Nephron (organoid): ENCODE data around the gene RSBN1L.

ENCODE experiments used
- H3K27ac Mint-ChIP-seq, 3 experiments: 2 replicates each; pipeline ENCODE4 v1.8.0; 2020; ENCODE audit warnings: mixed read lengths in 3 of 3, mild to moderate bottlenecking in 2 of 3, moderate library complexity in 1 of 3
- H3K27me3 Mint-ChIP-seq: 2 replicates; pipeline ENCODE4 v1.8.0; 2021; ENCODE audit warnings: low read depth, mild to moderate bottlenecking, moderate library complexity, mixed read lengths
- H3K36me3 Mint-ChIP-seq: 2 replicates; pipeline ENCODE4 v1.8.0; 2020; ENCODE audit warnings: low read depth, mixed read lengths
- H3K4me1 Mint-ChIP-seq: 2 replicates; pipeline ENCODE4 v1.8.0; 2020; ENCODE audit warnings: mixed read lengths
- H3K4me3 Mint-ChIP-seq, 3 experiments: 2 replicates each; pipeline ENCODE4 v1.8.0; 2020; ENCODE audit warnings: mild to moderate bottlenecking in 3 of 3, mixed read lengths in 3 of 3, moderate library complexity in 2 of 3
- H3K9me3 Mint-ChIP-seq: 2 replicates; pipeline ENCODE4 v1.8.0; 2020; ENCODE audit warnings: mixed read lengths
- CTCF ChIP-seq, 3 experiments: fragments of 200-600 bp; sonication (generic); IDR thresholded peaks; one replicate each; pipeline ENCODE4 v1.5.0; 2021; ENCODE audit warnings: antibody characterized with exemption in 3 of 3; ENCODE audit not compliant: unreplicated experiment in 3 of 3

Gene RSBN1L

GRCh38 chr7:77827999-77828398 lies 131.7 kb downstream of the RSBN1L start:
- Mint-ChIP-seq H3K27ac (no peak overlapping the region), H3K4me3 (no peak overlapping the region), H3K9me3 (peaks cover 19% of the 10 kb centered on the region), H3K27me3 (no peaks in the 10 kb centered on the region), H3K36me3 (peaks cover 21% of the 10 kb centered on the region), H3K4me1 (no peaks in the 10 kb centered on the region)
- no peak for TF ChIP-seq CTCF (IDR thresholded peaks at IDR 0.05; ENCODE audit: unreplicated experiment in 3 of 3)

- H3K27ac Mint-ChIP-seq, result no peak overlapping the region
- H3K9me3 Mint-ChIP-seq, result peaks cover under 1% of the 10 kb centered on the region
- no peaks in the 10 kb centered on the region for H3K27me3 Mint-ChIP-seq
- no peak for TF ChIP-seq CTCF (IDR thresholded peaks at IDR 0.05; ENCODE audit: unreplicated experiment in 3 of 3)
- no peak overlapping the region for H3K4me3 Mint-ChIP-seq
- peaks cover 2% of the 10 kb centered on the region for H3K36me3 Mint-ChIP-seq
- no peaks in the 10 kb centered on the region for H3K4me1 Mint-ChIP-seq
Observed at GRCh38 chr7:77830649-77831355, 134.5 kb downstream of the RSBN1L start.

GRCh38 chr7:77831481-77831880 lies 135.2 kb downstream of the RSBN1L start:
- H3K27me3 Mint-ChIP-seq, result no peaks in the 10 kb centered on the region

GRCh38 chr7:77831953-77832352 lies 135.7 kb downstream of the RSBN1L start:
- Mint-ChIP-seq H3K4me3 (no peak overlapping the region), H3K36me3 (peaks cover 4% of the 10 kb centered on the region), H3K27me3 (no peaks in the 10 kb centered on the region), H3K9me3 (no peaks in the 10 kb centered on the region), H3K27ac (no peak overlapping the region), H3K4me1 (no peaks in the 10 kb centered on the region)
- no peak for TF ChIP-seq CTCF (IDR thresholded peaks at IDR 0.05; ENCODE audit: unreplicated experiment in 3 of 3)

More at GRCh38 chr7:77831481-77831880, 135.2 kb downstream of the RSBN1L start:
- H3K36me3 Mint-ChIP-seq, result peaks cover 4% of the 10 kb centered on the region
- no peaks in the 10 kb centered on the region for H3K4me1 Mint-ChIP-seq
- no peak overlapping the region for H3K27ac Mint-ChIP-seq
- no peak overlapping the region for H3K4me3 Mint-ChIP-seq
- TF ChIP-seq CTCF (IDR thresholded peaks at IDR 0.05; ENCODE audit: unreplicated experiment in 3 of 3), result no peak
- H3K9me3 Mint-ChIP-seq, result no peaks in the 10 kb centered on the region
